Smooth muscle cell (in vitro differentiated cells): ENCODE results near the gene SPO11. TPM values are rescaled to one million over a fixed set of nuclear protein-coding genes. Genes with fewer than 3 reads are reported as not detected.

ENCODE experiments used
- DNase-seq: peaks from one replicate; lab custom pipeline; 2025; ENCODE audit not compliant: unreplicated experiment; lab: John Stamatoyannopoulos, UW
- H2AFZ ChIP-seq: fragments of 200-600 bp; sonication (generic); 2 replicates; pipeline ENCODE4 v1.6.0; 2016; ENCODE audit warnings: antibody characterized with exemption, low read depth, mild to moderate bottlenecking
- H3F3A ChIP-seq: fragments of 200-600 bp; sonication (generic); 2 replicates; pipeline ENCODE4 v1.6.0; 2017; ENCODE audit warnings: antibody characterized with exemption, low read depth
- H3K27ac ChIP-seq: fragments of 200-600 bp; sonication (generic); 2 replicates; pipeline ENCODE4 v1.5.1; 2016; ENCODE audit warnings: low read depth, mild to moderate bottlenecking
- H3K27me3 ChIP-seq: fragments of 200-600 bp; sonication (generic); 2 replicates; pipeline ENCODE4 v1.6.1; 2016; ENCODE audit warnings: low read depth, mild to moderate bottlenecking
- H3K36me3 ChIP-seq: fragments of 200-600 bp; sonication (generic); 2 replicates; pipeline ENCODE4 v1.5.1; 2016; ENCODE audit warnings: low read depth
- H3K4me1 ChIP-seq: fragments of 200-600 bp; sonication (generic); 2 replicates; pipeline ENCODE4 v1.5.1; 2016; ENCODE audit warnings: low read depth
- H3K4me2 ChIP-seq: fragments of 200-600 bp; sonication (generic); 2 replicates; pipeline ENCODE4 v1.6.0; 2016; ENCODE audit warnings: mild to moderate bottlenecking
- H3K4me3 ChIP-seq: fragments of 200-600 bp; sonication (generic); 2 replicates; pipeline ENCODE4 v1.5.1; 2016; ENCODE audit warnings: mild to moderate bottlenecking
- H3K79me2 ChIP-seq: fragments of 200-600 bp; sonication (generic); 2 replicates; pipeline ENCODE4 v1.6.0; 2016; ENCODE audit warnings: low read depth, mild to moderate bottlenecking
- H3K9ac ChIP-seq: fragments of 200-600 bp; sonication (generic); 2 replicates; pipeline ENCODE4 v1.6.0; 2016; ENCODE audit warnings: low read depth
- H3K9me3 ChIP-seq: fragments of 200-600 bp; sonication (generic); replicated peaks from 2 replicates; pipeline ENCODE4 v1.5.1; 2016; ENCODE audit warnings: low read depth
- H4K20me1 ChIP-seq: fragments of 200-600 bp; sonication (generic); 2 replicates; pipeline ENCODE4 v1.6.0; 2016; ENCODE audit warnings: low read depth
- WGBS: methylation state at CpG from one replicate; pipeline ENCODE4 v1.1.7; 2016; ENCODE audit warnings: low lambda C conversion rate; 5-methylcytosine and 5-hydroxymethylcytosine counted together
- polyA plus RNA-seq: library from polyadenylated mRNA; unstranded; fragments of >200 nt; fragmentation: Nextera tagmentation; extraction: Ambion mirVana; gene quantifications from 2 replicates; pipeline ENCODE4 v1.2.1, GENCODE V29; 2016
- total RNA-seq: library from RNA; depleted of rRNA; stranded (reverse); fragments of >200 nt; gene quantifications from 2 replicates; pipeline ENCODE4 v1.2.3, GENCODE V29; 2014
- TF ChIP-seq, protein P1 (sequence below): fragments of 200-600 bp; sonication (generic); IDR thresholded peaks from 2 replicates; pipeline ENCODE4 v1.5.1; 2017; ENCODE audit warnings: borderline replicate concordance, mild to moderate bottlenecking, antibody characterized with exemption; ENCODE audit not compliant: insufficient read depth, poor library complexity, severe bottlenecking

Gene SPO11
- total and polyA plus RNA-seq, 2 experiments from 2014 or later, result not detected

DNA sequence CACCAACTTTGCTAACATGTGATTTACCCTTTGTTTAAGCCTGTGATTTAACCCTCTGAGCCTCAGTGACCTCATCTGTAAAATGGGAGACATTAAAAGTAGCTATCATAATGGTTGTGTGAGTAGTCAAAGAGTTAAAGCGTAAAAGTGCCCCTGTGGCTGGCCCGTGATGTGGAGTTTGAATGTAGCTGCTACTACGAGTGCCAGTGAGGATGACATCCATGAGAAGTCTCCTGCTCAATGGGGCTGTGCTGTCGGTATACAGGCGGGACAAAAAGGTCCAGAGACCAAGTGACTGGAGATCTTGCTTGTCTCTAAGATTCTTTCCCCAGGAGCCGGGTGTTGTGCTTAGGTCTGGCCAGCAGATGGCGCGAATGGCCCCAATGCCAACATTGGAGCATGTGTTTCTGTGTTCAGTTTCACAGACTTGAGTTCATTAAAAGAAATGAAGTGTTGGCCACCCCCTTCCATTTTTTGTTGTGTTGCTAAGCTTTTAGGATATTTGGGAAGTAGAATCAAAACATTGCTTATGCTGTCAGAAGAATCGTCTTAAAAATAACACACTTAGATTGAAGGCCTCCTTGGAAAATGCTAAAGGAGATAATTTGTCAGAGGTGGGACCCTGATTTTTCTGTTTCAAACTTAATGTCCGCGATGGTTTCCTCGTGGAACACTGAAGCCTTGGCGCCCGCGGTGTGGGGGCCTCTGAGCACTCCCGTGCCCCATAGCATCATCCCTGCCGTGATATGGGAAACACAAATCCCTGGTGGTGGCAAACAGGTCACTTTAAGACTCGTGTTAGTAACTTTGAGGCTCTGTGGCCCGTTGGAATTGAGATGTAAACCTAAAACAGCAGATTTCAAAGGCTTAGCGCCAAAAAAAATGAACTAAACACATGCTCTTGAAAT, 52.2 kb downstream of the SPO11 start:
- no peak overlapping the region for H2AFZ ChIP-seq

DNA sequence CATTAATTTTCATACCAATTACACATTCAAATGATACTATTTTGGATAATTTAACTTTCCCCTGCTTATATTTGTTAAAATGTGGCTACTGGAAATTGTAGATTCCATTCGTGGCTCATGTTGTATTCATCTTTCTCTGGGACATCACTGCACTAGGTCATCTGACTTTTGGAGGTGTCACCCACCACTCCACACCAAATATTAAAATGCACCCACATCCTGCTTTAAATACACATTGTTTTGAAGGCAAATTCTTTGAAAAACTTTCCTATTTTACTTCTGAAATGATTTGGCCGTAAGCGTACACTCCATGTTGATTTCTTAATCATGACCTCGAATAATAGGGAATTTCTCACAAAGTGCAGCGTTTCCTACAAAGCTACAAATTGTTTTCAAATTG, 52.9 kb downstream of the SPO11 start:
- Histone ChIP-seq H3K4me3 (no peak overlapping the region), H3K27ac (no peak overlapping the region), H3K79me2 (no peaks in the 10 kb centered on the region), H3F3A (no peaks in the 10 kb centered on the region), H3K4me1 (no peaks in the 10 kb centered on the region), H3K9me3 (no peaks in the 10 kb centered on the region), H4K20me1 (peaks cover 14% of the 10 kb centered on the region), H2AFZ (no peak overlapping the region), H3K27me3 (no peaks in the 10 kb centered on the region), H3K4me2 (no peak overlapping the region), H3K9ac (no peak overlapping the region), H3K36me3 (no peaks in the 10 kb centered on the region)
- DNase-seq, result no peak
- 96% methylated on average over 5 of the region's 5 CpGs for WGBS
- TF ChIP-seq, protein P1, sequence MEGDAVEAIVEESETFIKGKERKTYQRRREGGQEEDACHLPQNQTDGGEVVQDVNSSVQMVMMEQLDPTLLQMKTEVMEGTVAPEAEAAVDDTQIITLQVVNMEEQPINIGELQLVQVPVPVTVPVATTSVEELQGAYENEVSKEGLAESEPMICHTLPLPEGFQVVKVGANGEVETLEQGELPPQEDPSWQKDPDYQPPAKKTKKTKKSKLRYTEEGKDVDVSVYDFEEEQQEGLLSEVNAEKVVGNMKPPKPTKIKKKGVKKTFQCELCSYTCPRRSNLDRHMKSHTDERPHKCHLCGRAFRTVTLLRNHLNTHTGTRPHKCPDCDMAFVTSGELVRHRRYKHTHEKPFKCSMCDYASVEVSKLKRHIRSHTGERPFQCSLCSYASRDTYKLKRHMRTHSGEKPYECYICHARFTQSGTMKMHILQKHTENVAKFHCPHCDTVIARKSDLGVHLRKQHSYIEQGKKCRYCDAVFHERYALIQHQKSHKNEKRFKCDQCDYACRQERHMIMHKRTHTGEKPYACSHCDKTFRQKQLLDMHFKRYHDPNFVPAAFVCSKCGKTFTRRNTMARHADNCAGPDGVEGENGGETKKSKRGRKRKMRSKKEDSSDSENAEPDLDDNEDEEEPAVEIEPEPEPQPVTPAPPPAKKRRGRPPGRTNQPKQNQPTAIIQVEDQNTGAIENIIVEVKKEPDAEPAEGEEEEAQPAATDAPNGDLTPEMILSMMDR, result no peak

More for the DNA sequence above, 52.2 kb downstream of the SPO11 start:
- Histone ChIP-seq H3K27me3 (no peaks in the 10 kb centered on the region), H4K20me1 (peaks cover 20% of the 10 kb centered on the region), H3K9ac (no peak overlapping the region), H3F3A (no peaks in the 10 kb centered on the region), H3K79me2 (no peaks in the 10 kb centered on the region), H3K4me1 (no peaks in the 10 kb centered on the region), H3K4me2 (no peak overlapping the region), H3K4me3 (no peak overlapping the region), H3K9me3 (no peaks in the 10 kb centered on the region), H3K27ac (no peak overlapping the region), H3K36me3 (no peaks in the 10 kb centered on the region)
- peak; percentile 39 for DNase-seq
- TF ChIP-seq, protein P1, result peak; percentile 87
- 63% methylated on average over 20 of the region's 20 CpGs for WGBS

- H4K20me1 ChIP-seq, result peaks cover 12% of the 10 kb centered on the region
- H2AFZ ChIP-seq, result no peak overlapping the region
- no peaks in the 10 kb centered on the region for H3K36me3 ChIP-seq
- no peak for DNase-seq
- no peak overlapping the region for H3K4me2 ChIP-seq
- H3K79me2 ChIP-seq, result no peaks in the 10 kb centered on the region
- no peaks in the 10 kb centered on the region for H3F3A ChIP-seq
- H3K4me1 ChIP-seq, result no peaks in the 10 kb centered on the region
- H3K9ac ChIP-seq, result no peak overlapping the region
- no peaks in the 10 kb centered on the region for H3K27me3 ChIP-seq
- no peaks in the 10 kb centered on the region for H3K9me3 ChIP-seq
- WGBS, result 94% methylated on average over 19 of the region's 20 CpGs
- TF ChIP-seq, protein P1, result no peak
- H3K4me3 ChIP-seq, result no peak overlapping the region
- H3K27ac ChIP-seq, result no peak overlapping the region
These were observed 54.1 kb downstream of the SPO11 start for GRCh38 chr20:57383447-57384347.
